Colonic mucosa (tissue), 4 donors: Measurements from ENCODE around the gene PHF21A. TPM values are rescaled to one million over a fixed set of nuclear protein-coding genes. Genes with fewer than 3 reads are reported as not detected.

Source experiments
- DNase-seq: peaks from one replicate; pipeline ENCODE4 v3.0.0-alpha.2; 2020
- H3K27ac ChIP-seq: fragments of 200-600 bp; one replicate; pipeline ENCODE4 v1.8.0; 2021
- H3K27me3 ChIP-seq: fragments of 200-600 bp; one replicate; pipeline ENCODE4 v1.8.0; 2021
- H3K36me3 ChIP-seq: fragments of 200-600 bp; one replicate; pipeline ENCODE4 v1.8.0; 2021
- H3K4me1 ChIP-seq: fragments of 200-600 bp; one replicate; pipeline ENCODE4 v1.8.0; 2021; ENCODE audit warnings: mild to moderate bottlenecking
- H3K4me3 ChIP-seq: fragments of 200-600 bp; one replicate; pipeline ENCODE4 v1.8.0; 2021
- H3K9ac ChIP-seq, 2 donors: one replicate each; pipeline ENCODE4 v1.7.0; 2013; ENCODE audit warnings: control low read depth in 2 of 2, low read depth in 2 of 2, low read length in 2 of 2
- H3K9me3 ChIP-seq: fragments of 200-600 bp; one replicate; pipeline ENCODE4 v1.8.0; 2021
- intact Hi-C: fragments of 100-400 bp; cut with DNase I; formaldehyde crosslinking; loops from one replicate; pipeline ENCODE4 v1.14.1; 2022
- total RNA-seq, 2 donors: library from RNA; stranded (reverse); fragmentation: NEBNext Ultra II Directional in 1 of 2; extraction: Animal tissue kit (Norgen Biotek cat#: 25700) in 1 of 2; gene quantifications; one replicate each; pipeline ENCODE4 v1.2.1, GENCODE V29; 2021
- TF ChIP-seq, protein P1 (sequence below): fragments of 200-600 bp; IDR thresholded peaks from one replicate; pipeline ENCODE4 v1.8.0; 2022; ENCODE audit warnings: antibody characterized with exemption, mild to moderate bottlenecking
- donor health status: healthy.
- donor health status: DM: no; HTN: no; CAD: no.
- donor health status: DM: no; HTN: no; CAD: no.

PHF21A gene
- total RNA-seq, 2 donors from 2014 or later, result 17.0 to 19.1 TPM

DNA sequence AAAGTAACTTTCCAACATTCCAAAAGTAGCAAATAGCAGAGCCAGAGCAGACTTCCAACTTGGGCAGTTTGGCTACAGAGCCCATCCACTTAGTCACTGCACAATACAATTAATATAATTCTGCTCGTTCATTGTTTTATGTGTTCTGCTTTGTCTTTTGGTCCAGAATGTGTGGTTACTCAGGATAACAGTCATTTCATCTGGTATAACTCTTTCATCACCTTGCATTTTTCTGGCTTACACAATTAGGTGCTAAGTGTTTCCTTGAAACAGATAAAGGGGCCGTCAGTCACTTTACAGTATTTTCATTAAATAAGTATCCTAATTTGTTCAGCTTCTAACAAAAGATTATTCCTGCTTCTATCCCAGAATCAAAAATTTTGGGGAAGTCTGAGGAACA, 111.6 kb downstream of the PHF21A start:
- DNase-seq, result no peak
- no peak overlapping the region for H3K4me3 ChIP-seq
- H3K27me3 ChIP-seq, result no peaks in the 10 kb centered on the region
- H3K9me3 ChIP-seq, result no peaks in the 10 kb centered on the region
- H3K27ac ChIP-seq, result no peak overlapping the region
- TF ChIP-seq, protein P1, sequence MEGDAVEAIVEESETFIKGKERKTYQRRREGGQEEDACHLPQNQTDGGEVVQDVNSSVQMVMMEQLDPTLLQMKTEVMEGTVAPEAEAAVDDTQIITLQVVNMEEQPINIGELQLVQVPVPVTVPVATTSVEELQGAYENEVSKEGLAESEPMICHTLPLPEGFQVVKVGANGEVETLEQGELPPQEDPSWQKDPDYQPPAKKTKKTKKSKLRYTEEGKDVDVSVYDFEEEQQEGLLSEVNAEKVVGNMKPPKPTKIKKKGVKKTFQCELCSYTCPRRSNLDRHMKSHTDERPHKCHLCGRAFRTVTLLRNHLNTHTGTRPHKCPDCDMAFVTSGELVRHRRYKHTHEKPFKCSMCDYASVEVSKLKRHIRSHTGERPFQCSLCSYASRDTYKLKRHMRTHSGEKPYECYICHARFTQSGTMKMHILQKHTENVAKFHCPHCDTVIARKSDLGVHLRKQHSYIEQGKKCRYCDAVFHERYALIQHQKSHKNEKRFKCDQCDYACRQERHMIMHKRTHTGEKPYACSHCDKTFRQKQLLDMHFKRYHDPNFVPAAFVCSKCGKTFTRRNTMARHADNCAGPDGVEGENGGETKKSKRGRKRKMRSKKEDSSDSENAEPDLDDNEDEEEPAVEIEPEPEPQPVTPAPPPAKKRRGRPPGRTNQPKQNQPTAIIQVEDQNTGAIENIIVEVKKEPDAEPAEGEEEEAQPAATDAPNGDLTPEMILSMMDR, result no peak
- no peaks in the 10 kb centered on the region for H3K4me1 ChIP-seq
- no peak overlapping the region for H3K9ac ChIP-seq
- no peaks in the 10 kb centered on the region for H3K36me3 ChIP-seq
- intact Hi-C loops, result loop anchor here (10.0 kb wide), 2 partner anchors 135 to 235 kb away; no protein-coding TSS in a partner anchor

GRCh38 chr11:46006418-46007070, 114.7 kb downstream of the PHF21A start:
- H3K4me3 ChIP-seq, result no peak overlapping the region
- no peaks in the 10 kb centered on the region for H3K36me3 ChIP-seq
- intact Hi-C loops, result loop anchor here (10.0 kb wide), 2 partner anchors 132 to 232 kb away; no protein-coding TSS in a partner anchor
- TF ChIP-seq, protein P1, result peak; percentile 60
- H3K4me1 ChIP-seq, result no peaks in the 10 kb centered on the region
- H3K9me3 ChIP-seq, result no peaks in the 10 kb centered on the region
- no peak overlapping the region for H3K9ac ChIP-seq
- no peaks in the 10 kb centered on the region for H3K27me3 ChIP-seq
- peak; percentile 41 for DNase-seq
- no peak overlapping the region for H3K27ac ChIP-seq

DNA sequence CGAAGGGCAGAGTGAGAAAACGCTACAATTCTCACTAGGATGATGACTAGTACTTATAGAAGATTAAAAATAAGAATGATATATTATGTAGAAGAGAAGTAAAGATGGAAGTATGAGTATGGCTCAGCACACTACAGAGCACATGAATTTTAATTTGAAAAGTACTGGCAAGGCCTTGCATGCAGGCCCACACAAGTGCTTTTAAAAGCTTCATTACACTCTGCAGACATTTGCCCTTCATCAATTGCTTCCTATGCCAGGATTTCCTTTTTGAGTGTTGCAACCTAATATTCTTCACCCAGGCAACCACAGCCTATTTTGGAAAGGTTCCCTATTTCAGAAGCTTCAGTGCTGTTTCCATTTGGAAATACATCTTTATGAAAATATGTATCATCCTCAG, 117.7 kb downstream of the PHF21A start:
- H3K27ac ChIP-seq, result no peak overlapping the region

DNA sequence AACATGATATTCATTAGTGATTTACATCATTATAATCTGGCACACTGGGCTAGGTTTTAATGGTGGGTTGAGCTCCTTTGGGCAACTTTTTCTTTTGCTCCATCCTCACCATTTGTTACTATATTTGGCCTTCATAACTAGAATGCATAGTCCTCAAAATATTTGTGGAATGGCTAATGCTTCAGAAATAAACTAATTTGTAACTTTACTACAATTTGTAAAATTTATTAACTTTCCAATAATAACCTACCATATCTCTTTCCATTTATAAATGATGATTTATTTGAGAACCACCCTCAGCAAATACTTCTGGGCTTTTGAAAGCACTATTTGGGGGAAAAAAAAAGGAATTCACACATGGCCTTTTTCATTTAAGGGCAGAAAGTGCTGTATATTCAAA, 119.1 kb downstream of the PHF21A start:
- no peaks in the 10 kb centered on the region for H3K36me3 ChIP-seq
- H3K4me1 ChIP-seq, result no peaks in the 10 kb centered on the region
- H3K9ac ChIP-seq, result no peak overlapping the region
- intact Hi-C loops, result loop anchor here (5.0 to 10.0 kb wide), 3 partner anchors 35 to 227 kb away; no protein-coding TSS in a partner anchor
- no peaks in the 10 kb centered on the region for H3K9me3 ChIP-seq
- no peak overlapping the region for H3K4me3 ChIP-seq
- TF ChIP-seq, protein P1, result no peak
- no peak for DNase-seq
- H3K27me3 ChIP-seq, result no peaks in the 10 kb centered on the region
- no peak overlapping the region for H3K27ac ChIP-seq

More for the DNA sequence above, 117.7 kb downstream of the PHF21A start:
- TF ChIP-seq, protein P1, result no peak
- Histone ChIP-seq H3K4me3 (no peak overlapping the region), H3K4me1 (no peaks in the 10 kb centered on the region), H3K36me3 (no peaks in the 10 kb centered on the region), H3K9ac (no peak overlapping the region), H3K9me3 (no peaks in the 10 kb centered on the region), H3K27me3 (no peaks in the 10 kb centered on the region)
- DNase-seq, result no peak
- intact Hi-C loops, result loop anchor here (5.0 to 10.0 kb wide), 3 partner anchors 36 to 229 kb away; no protein-coding TSS in a partner anchor

- Histone ChIP-seq H3K9ac (no peak overlapping the region), H3K4me3 (no peak overlapping the region), H3K27me3 (no peaks in the 10 kb centered on the region), H3K27ac (no peak overlapping the region), H3K9me3 (no peaks in the 10 kb centered on the region), H3K4me1 (no peaks in the 10 kb centered on the region), H3K36me3 (no peaks in the 10 kb centered on the region)
- DNase-seq, result no peak
- TF ChIP-seq, protein P1, result no peak
- intact Hi-C loops, result loop anchor here (5.0 to 10.0 kb wide), 3 partner anchors 34 to 227 kb away; no protein-coding TSS in a partner anchor
Measured at GRCh38 chr11:46001448-46001914, 119.8 kb downstream of the PHF21A start.
